Measurements from ENCODE around the gene MYO1A.
"Not testable (repeated sequence)": the region's sequence is repeated elsewhere in the genome, so short reads cannot be mapped to it uniquely, and the experiment has no call there.

MYO1A gene

DNA sequence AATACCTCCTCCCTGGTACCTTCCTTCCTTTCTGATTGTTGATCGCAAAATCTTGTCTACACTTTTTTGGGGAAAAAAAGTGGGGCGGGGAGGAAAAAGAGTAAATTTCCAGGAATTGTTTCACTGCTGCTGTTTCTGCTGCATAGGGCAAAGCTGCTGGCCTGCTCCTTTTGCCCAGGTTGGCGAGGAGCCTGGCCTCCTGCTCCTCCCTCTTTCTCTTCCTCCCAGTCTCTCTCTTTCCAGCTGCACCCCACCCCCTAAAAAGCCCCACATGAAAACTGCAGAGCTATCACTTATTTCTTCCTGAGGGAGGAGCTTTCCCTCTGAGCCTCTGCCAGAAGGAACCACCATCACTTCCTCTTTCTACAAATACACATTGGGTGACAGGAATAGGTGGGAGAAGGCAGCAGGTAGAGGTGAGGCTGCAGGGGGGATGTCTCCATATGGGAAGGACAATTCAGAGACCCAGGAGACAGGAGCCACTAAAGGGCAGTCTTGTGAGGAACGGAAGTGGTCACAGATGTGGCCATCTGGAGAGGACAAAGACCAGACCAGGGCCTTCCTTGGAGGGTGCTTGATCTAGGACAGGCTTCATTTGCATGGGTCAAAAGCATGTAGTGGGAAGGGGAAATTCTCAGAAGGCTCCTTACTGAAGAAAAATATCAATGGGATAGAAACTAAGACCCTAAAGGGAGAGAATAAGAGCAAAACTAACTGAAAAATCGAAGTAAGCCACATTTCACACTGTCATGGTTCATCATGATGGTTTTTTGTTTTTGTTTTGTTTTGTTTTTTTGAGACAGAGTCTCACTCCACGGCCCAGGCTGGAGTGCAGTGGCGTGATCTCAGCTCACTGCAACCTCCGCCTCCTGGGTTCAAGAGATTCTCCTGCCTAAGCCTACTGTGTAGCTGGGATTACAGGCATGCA lies 58.3 kb downstream of the MYO1A start:
- no peak for DNase-seq

DNA sequence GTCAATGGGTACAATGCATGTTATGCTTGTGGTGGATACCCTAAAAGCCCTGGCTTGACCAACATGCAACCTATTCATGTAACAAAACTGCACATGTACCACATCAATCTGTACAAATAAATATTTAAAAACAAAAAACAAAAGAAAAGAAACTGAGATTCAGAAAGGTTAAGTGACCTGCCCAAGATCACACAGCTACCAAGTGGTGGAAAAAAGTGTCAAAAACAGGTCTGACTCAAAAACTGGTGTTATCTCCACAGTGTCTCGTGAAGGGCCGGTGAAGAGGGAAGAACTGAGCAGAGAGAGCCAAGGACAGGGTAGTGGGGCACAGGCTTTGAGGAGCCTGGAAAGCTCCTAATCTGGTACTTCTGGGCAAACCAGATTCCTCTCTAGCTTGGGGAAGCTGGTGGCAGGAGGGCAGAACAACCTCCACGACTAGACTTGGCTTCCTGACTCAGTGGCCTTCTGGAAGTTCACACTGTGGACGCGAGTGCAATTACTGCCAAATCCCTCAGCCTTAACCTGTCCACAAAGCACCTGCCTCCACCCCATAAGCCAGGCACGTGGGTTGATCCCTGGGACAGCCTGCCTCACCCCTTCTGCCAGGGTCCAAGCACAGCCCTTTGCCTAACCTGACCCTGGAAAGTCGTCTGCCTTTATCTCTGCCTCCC lies 59.1 kb downstream of the MYO1A start:
- DNase-seq: no peak

DNA sequence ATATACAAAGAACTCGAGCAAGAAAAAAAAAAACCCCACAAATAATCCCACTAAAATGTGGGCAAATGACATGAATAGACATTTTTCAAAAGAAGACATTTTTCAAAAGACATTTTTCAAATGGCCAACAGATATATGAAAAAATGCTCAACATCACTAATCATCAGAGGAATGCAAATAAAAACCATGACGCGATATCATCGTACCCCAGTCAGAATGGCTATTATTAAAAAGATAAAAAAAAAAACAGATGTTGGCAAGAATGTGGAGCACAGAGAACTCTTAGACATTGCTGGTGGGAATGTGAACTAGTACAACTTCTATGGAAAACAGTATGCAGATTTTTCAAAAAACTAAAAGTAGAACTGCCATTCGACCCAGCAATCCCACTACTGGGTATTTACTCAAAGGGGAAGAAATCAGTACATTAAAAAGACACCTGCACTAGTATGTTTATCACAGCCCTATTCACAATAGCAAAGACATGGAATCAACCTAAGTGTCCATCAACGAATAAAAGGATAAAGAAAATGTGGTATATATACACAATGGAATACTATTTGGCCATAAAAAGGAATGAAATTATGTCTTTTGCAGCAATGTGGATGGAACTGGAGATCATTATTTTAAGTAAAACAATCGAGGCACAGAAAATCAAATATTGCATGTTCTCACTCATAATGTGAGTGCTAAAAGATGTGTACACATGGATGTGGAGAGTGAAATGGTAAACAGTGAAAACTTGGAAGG lies 59.9 kb downstream of the MYO1A start:
- no peak for DNase-seq

DNA sequence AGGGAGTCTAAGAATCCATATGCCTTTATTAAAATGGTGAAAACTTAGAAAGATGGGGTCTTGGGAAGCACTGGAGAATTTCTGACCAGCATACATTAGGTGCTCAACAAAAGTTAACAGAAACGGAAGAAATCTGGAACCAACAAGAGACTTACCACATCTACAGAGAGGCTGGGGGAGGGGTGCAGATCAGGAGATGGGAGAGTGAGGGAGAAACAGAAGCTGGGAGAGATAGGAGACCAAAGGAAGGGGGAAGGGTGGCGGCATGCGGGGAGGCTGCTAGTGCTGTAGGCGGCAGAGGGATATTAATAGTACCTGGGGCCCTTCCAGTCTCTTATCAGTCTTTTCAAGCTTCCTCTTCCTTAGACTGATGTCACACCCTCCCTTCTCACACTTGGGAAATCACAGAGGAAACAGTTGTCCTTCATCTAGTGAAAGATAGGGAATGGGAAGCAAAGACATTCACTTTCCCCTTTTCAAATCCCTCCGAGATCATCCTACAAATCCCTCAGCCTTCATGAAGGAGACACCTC lies 61.7 kb downstream of the MYO1A start:
- no peak for DNase-seq

DNA sequence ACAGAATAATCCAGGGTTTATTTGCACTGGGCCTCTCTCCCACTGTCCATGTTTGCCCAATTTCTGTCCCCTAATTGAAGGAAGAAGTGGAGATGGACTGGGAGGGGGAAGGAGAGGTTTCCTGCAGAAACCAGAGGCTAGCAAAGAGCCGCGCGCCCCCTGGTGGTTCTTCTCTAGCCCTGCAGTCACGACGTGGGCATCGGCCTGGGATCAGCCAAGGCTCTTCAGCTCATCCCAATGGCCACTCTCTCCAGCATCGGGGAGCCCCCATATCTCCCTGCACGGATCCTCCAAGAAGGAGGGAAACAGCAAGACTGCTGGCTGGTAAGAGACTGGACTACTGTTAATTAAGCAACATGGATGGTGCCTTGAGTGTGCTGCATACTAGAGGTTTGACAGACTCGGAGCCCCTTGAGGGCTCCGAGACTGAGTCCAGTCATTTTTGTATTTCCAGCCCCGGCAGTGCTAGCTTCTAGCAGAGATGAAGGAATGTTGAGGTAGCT lies 62.3 kb downstream of the MYO1A start:
- DNase-seq: peak; percentile 64

DNA sequence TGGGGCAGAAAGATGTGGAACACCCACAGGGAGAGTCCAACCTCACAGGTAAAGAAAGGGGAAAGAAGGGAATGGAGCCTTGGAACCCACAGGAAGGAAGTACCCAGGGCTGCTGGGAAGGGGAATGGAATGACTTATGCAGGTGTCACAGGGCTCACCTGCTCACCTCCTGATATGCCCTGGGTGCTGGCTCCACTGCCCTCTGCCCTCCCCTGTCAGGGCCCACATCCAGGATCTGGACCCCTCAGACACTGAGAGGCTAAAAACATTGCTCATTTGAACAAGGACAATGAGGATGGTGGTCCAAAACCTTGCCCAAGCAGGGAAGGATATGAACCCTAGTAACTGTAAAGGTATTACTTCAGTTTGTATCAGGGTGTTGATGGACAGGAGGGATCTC lies 62.9 kb downstream of the MYO1A start:
- no peak for DNase-seq

DNA sequence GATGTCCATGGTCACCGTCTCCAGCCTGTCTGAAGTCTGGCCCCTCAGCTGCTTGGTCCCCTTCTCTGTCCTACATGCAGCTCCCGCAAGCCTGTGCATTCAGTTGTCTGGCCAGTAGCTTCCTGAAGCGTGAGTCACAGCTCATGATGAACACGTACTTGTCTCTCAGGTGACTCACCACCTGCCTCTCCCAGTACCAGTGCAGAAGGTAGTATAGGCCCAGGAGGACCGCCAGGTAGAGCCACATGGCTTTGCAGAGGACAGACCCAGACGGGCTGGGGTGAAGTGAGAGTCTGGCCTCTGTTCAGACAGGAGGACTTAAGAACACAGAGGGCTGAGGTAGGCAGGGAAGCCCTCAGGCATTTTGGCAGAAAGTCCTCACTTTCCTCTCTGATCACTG lies 64.2 kb downstream of the MYO1A start:
- DNase-seq: peak; percentile 31

DNA sequence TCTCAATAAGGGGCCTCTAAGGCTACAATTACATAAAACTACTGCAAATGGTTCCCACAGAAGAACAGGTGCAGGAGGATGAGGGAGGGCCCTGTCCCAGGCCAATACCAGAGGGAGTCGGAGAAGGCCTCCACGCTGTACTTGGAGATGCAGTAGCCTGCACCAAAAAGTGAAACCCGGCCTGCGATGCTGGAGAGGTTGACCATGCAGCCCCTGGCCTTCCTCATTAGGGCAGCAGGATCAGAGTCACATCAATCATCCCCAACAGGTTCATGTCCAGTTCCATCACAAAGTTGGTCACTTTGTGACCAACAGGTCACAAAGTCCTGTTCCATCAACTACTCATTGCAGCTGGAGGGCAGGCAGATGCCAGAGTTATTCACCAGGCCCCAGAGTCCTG lies 66.5 kb downstream of the MYO1A start:
- no peak for DNase-seq

DNA sequence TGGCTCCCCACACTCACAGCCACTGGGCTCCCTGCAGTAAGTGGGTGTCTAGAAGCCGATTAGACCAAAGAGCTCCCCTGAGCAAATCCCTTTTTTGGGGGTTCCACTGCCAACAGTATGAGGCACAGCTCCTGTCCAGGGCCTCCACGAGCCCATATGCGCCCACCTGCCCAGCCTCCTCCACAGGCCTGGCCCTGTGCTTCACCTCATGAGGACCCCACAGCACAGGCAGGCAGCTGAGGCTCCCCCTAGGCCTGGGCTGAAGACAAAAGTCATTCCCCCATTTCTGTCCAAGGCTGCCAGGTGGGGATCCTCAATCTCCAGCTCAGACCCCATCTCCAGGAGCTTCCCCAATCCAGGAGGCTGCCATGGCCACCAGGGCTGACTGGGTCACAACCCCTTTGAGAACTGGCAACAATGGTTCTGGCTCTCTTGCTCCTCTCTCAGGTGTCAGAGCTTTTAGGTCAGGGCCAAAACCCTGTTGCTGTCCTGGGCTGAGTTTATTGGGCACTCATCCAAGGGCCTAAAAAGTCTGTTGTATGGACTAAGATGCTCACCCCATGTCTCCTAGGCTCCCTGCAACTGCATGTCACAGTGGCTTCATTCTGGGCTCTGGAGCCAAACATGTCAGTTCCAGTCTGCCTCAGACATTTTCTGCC lies 67.2 kb downstream of the MYO1A start:
- not testable (repeated sequence) for DNase-seq

DNA sequence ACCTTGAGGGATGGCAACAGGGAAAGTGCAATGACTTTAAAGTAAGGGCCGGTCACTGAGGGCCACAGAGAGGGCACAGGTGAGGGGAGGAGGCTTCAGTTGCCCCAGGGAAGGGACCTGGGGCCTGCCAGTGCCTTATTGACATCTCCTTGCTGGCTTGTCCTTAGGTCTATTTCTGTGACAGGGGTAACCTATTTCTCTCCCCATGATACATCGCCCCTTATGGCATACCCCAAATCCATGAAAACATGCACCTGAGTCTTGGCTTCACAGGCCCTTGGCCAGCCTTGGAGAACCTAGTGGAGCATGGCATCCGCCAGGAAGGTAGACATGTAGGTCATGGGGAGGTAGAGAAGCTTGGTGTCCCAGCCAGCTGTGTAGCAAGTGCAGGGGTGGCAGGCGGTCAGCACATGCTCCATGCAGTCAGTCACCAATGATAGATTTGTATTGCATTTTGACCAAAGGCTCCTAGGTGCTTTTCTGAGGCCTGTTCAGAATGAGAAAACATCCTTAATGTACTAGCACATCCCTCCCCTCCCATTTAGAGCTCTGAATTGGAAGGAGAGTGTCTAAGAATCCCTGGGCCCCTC lies 68.9 kb downstream of the MYO1A start:
- no peak for DNase-seq

DNA sequence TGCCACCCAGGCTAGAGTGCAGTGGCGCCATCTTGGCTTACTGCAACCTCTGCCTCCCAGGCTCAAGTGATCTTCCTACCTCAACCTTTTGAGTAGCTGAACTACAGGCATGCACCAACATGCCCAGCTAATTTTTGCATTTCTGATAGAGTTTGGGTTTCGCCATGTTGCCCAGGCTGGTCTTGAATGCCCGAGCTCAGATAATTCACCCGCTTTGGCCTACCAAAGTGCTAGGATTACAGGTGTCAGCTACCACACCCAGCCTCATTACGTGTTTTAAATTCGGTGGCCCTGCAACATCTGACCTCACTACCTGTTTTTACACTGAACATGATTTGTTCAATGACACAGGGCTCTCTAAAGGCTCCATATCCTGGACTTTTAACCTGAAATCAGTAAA lies 69.7 kb downstream of the MYO1A start:
- no peak for DNase-seq

DNA sequence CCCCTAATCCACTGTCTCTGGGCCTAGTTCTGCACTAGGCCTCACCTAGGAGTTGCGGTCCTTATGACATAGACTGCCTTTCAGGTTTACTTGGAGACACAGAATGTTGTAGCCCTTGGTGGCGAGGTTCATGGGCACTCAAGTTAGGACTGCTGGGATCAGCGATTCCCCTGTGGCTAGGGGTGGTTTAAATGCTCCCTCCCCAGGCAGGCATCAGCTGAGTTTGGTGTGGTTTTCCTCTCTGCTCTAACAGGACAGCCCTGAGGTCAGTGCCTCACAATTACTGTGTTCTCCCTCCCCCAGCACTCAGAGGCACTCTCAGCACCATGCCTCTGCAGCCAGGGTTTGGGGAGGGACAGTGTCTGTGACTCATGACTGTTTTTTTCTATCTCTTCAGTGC lies 70.3 kb downstream of the MYO1A start:
- DNase-seq: no peak
